ENCODE measurements around the gene GTSE1.

Gene GTSE1

DNA sequence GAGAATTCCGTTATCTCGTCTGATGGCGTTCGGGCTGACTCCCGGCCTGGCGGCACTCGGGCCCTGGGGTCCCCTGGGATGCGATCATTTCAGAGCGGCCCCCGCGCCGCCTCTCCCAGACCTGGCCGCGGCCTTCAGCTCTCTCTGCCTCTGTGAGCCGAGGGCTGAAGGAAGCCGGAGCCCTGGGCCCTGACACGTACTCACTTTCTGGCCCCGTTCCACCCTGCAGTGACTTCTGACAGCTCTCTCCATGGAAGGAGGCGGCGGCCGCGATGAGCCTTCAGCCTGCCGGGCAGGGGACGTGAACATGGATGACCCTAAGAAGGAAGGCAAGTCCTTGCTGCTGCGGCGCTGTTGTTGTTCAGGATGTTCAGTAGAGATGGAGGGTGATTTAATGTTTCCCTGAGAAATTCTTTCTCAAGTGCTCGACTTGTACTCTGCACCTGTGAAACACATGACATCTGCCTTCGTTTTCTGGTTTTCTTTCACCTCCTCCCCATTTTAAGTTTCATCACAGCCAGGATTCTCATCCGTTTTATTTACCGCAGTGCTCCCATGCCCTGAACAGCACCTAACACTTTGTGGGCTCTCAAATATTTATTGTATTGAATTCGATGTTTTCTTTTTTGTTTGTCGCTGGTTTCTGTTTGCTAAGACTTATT, 612 bp downstream of the GTSE1 start:
- Histone ChIP-seq H3K27me3 (no peaks in the 10 kb centered on the region), H3K27ac (peak overlapping the region in 1 of 2 donors; percentile 88), H3K4me3 (peak overlapping the region; percentile 51 to 61), H3K36me3 (peaks cover 9 to 20% (median 14%) of the 10 kb centered on the region in 3 donors), H3K9me3 (no peaks in the 10 kb centered on the region), H3K4me1 (peaks cover 0 to 18% (median 14%) of the 10 kb centered on the region in 4 donors)
- intact Hi-C loops (cut with DNase I; ENCODE audit: low total_unique reads) = no loop called here
- DNase-seq = no peak
- TF ChIP-seq, protein P1, sequence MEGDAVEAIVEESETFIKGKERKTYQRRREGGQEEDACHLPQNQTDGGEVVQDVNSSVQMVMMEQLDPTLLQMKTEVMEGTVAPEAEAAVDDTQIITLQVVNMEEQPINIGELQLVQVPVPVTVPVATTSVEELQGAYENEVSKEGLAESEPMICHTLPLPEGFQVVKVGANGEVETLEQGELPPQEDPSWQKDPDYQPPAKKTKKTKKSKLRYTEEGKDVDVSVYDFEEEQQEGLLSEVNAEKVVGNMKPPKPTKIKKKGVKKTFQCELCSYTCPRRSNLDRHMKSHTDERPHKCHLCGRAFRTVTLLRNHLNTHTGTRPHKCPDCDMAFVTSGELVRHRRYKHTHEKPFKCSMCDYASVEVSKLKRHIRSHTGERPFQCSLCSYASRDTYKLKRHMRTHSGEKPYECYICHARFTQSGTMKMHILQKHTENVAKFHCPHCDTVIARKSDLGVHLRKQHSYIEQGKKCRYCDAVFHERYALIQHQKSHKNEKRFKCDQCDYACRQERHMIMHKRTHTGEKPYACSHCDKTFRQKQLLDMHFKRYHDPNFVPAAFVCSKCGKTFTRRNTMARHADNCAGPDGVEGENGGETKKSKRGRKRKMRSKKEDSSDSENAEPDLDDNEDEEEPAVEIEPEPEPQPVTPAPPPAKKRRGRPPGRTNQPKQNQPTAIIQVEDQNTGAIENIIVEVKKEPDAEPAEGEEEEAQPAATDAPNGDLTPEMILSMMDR (IDR thresholded peaks at IDR 0.05) = no peak

DNA sequence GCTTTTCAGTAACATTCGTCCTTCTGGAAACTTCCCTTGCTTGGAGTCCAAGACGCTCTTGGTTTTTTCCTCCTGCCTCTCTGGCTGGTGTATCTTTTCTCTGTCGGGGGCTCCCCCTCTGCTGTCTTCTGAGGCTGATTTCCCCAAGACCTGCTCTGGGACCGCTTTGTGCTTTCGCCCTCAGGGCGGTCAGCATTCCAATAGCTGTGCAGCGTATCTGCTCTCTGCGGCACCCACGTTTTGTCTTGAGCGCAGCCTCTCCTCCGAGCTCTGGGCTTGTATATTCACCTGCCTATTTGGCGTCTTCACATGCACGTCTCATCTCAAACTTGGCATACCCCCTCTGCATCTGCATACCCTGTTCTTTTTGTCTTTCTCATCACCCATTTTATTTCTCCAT, 2.4 kb downstream of the GTSE1 start:
- intact Hi-C loops (cut with DNase I; ENCODE audit: low total_unique reads) = no loop called here
- H3K4me3 ChIP-seq = no peak overlapping the region
- no peak overlapping the region for H3K27ac ChIP-seq
- DNase-seq = no peak
- H3K9me3 ChIP-seq = no peaks in the 10 kb centered on the region
- peaks cover 0 to 2% (median 0%) of the 10 kb centered on the region in 3 donors for H3K36me3 ChIP-seq
- H3K4me1 ChIP-seq = peaks cover 0 to 18% (median 14%) of the 10 kb centered on the region in 4 donors
- H3K27me3 ChIP-seq = no peaks in the 10 kb centered on the region
- TF ChIP-seq, protein P1 (IDR thresholded peaks at IDR 0.05) = no peak

DNA sequence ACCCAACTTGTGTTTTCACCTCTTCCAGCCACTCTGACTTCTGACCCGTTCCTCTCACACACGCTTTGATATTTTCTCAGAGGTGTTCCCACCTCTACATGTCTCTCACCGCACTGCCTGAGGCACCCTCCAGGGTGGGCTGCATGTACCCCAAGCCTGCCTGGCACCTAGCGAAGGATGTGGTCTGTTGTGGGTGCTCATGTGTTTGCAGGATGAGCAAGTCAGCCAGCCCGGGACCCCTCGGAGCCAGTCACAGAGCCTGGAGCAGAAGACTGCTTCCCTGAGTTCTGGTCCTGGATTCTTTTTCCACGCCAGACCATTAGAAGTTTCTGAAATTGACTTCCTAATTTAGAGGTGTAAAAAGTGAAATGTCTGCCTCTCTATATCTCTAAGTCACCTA, 3.8 kb downstream of the GTSE1 start:
- no peaks in the 10 kb centered on the region for H3K9me3 ChIP-seq
- H3K4me1 ChIP-seq = peaks cover 0 to 18% (median 14%) of the 10 kb centered on the region in 4 donors
- no peak overlapping the region for H3K27ac ChIP-seq
- no peak overlapping the region for H3K4me3 ChIP-seq
- TF ChIP-seq, protein P1 (IDR thresholded peaks at IDR 0.05) = no peak
- intact Hi-C loops (cut with DNase I; ENCODE audit: low total_unique reads) = no loop called here
- no peaks in the 10 kb centered on the region for H3K27me3 ChIP-seq
- DNase-seq = no peak
- H3K36me3 ChIP-seq = no peaks in the 10 kb centered on the region

DNA sequence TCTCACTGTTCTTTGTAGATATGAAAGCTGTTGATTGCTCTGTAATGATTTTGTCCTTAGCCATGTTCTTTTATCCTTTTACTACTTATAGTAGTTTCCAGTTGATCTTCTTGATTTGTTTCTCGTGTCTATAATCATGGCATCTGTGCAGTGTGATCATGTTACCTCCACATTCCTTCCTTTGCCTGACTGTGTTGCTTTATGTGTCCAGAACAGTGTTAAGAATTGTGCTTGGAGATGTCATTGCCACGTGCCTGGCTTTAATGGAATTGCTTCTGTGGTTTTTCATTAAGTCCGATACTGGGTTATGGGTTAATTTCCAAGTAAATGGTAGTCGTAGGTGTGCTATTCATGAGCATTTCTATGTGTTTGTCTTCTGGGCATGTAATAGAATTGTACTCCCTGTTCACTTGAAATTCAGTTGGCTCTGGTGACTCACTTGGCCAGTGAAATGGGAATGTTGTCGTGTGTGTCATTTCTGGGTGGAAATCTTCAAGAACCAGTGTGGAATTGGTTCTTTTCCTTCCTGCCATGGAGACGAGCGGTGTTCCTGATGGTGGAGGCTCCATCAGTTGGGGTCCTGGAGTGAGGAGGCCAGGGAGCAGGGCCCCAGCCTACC, 6.8 kb downstream of the GTSE1 start:
- TF ChIP-seq, protein P1 (IDR thresholded peaks at IDR 0.05) = no peak
- Histone ChIP-seq H3K27me3 (no peaks in the 10 kb centered on the region), H3K36me3 (no peaks in the 10 kb centered on the region), H3K27ac (no peak overlapping the region), H3K4me1 (no peaks in the 10 kb centered on the region), H3K4me3 (no peak overlapping the region), H3K9me3 (no peaks in the 10 kb centered on the region)
- intact Hi-C loops (cut with DNase I; ENCODE audit: low total_unique reads) = no loop called here
- DNase-seq = no peak

DNA sequence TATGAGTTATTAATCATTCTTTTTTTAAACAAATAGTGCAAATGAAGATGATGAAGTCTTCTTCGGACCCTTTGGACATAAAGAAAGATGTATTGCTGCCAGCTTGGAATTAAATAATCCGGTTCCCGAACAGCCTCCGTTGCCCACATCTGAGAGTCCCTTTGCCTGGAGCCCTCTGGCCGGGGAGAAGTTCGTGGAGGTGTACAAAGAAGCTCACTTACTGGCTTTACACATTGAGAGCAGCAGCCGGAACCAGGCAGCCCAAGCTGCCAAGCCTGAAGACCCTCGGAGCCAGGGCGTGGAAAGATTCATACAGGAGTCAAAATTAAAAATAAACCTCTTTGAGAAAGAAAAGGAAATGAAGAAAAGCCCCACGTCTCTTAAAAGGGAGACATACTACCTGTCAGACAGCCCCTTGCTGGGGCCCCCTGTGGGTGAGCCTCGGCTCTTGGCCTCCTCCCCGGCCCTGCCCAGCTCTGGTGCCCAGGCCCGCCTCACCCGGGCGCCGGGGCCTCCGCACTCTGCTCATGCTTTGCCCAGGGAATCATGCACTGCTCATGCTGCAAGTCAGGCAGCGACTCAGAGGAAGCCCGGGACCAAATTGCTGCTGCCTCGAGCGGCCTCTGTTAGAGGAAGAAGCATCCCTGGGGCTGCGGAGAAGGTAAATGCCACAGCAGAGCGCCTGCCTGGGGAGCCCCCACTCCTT, 11.8 kb downstream of the GTSE1 start:
- Histone ChIP-seq H3K27me3 (no peaks in the 10 kb centered on the region), H3K36me3 (no peaks in the 10 kb centered on the region), H3K27ac (no peak overlapping the region), H3K4me3 (no peak overlapping the region), H3K4me1 (no peaks in the 10 kb centered on the region), H3K9me3 (no peaks in the 10 kb centered on the region)
- DNase-seq = no peak
- intact Hi-C loops (cut with DNase I; ENCODE audit: low total_unique reads) = no loop called here
- TF ChIP-seq, protein P1 (IDR thresholded peaks at IDR 0.05) = no peak

Data from tibial artery (tissue), 4 donors.